ENCODE results near the gene CDA.

DNA sequence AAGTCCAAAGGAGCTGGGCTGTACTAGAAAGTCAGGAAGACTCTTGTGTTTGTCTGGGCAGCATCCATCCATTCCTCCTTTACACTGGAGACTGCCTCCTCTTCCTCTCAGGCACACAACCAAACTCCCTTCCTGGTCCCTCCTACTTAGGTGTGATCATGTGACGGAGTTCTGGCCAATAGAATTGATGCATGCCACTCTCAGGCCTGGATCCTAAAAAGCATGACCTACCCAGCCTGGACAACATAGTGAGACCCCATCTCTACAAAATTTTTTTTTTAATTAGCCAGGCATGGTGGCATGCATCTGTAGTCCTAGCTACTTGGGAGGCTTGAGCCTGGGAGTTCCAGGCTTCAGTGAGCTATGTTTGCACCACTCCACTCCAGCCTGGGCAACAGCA, 27.9 kb upstream of the CDA start:
- TF ChIP-seq, protein P1, sequence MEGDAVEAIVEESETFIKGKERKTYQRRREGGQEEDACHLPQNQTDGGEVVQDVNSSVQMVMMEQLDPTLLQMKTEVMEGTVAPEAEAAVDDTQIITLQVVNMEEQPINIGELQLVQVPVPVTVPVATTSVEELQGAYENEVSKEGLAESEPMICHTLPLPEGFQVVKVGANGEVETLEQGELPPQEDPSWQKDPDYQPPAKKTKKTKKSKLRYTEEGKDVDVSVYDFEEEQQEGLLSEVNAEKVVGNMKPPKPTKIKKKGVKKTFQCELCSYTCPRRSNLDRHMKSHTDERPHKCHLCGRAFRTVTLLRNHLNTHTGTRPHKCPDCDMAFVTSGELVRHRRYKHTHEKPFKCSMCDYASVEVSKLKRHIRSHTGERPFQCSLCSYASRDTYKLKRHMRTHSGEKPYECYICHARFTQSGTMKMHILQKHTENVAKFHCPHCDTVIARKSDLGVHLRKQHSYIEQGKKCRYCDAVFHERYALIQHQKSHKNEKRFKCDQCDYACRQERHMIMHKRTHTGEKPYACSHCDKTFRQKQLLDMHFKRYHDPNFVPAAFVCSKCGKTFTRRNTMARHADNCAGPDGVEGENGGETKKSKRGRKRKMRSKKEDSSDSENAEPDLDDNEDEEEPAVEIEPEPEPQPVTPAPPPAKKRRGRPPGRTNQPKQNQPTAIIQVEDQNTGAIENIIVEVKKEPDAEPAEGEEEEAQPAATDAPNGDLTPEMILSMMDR (IDR thresholded peaks at IDR 0.05): no peak
- TF ChIP-seq POLR2AphosphoS5 (IDR thresholded peaks at IDR 0.05; ENCODE audit: low read depth, low read length) (no peak), SIN3A (IDR thresholded peaks at IDR 0.05; ENCODE audit: borderline replicate concordance, insufficient read depth, low read depth, low read length) (no peak)

Data from Panc1 (cell line).